ENCODE measurements around the gene PPP1R14B.

The PPP1R14B gene

GRCh38 chr11:64281957-64282770 lies 35.4 kb upstream of the PPP1R14B start:
- no peak for DNase-seq

GRCh38 chr11:64278576-64279190 lies 31.9 kb upstream of the PPP1R14B start:
- no peak for DNase-seq

- DNase-seq = no peak
These were observed 30.1 kb upstream of the PPP1R14B start for GRCh38 chr11:64276653-64277431.

- DNase-seq = no peak
These were observed 29.1 kb upstream of the PPP1R14B start for GRCh38 chr11:64275841-64276240.

GRCh38 chr11:64275031-64275800 lies 28.5 kb upstream of the PPP1R14B start:
- DNase-seq = no peak

GRCh38 chr11:64269540-64270220 lies 22.9 kb upstream of the PPP1R14B start:
- peak; percentile 100 for DNase-seq

GRCh38 chr11:64268893-64269539 lies 22.3 kb upstream of the PPP1R14B start:
- peak; percentile 24 for DNase-seq

- peak; percentile 31 for DNase-seq
These were observed 21.5 kb upstream of the PPP1R14B start for GRCh38 chr11:64268025-64268892.

- no peak for DNase-seq
These were observed 20.6 kb upstream of the PPP1R14B start for GRCh38 chr11:64267207-64267945.

GRCh38 chr11:64266339-64266738 lies 19.6 kb upstream of the PPP1R14B start:
- no peak for DNase-seq

GRCh38 chr11:64265176-64266160 lies 18.7 kb upstream of the PPP1R14B start:
- no peak for DNase-seq

- no peak for DNase-seq
These were observed 17.7 kb upstream of the PPP1R14B start for GRCh38 chr11:64264371-64264852.

GRCh38 chr11:64263947-64264317 lies 17.2 kb upstream of the PPP1R14B start:
- no peak for DNase-seq

- DNase-seq = no peak
These were observed 16.5 kb upstream of the PPP1R14B start for GRCh38 chr11:64263021-64263946.

GRCh38 chr11:64262271-64263002 lies 15.7 kb upstream of the PPP1R14B start:
- DNase-seq = no peak

GRCh38 chr11:64261556-64262080 lies 14.9 kb upstream of the PPP1R14B start:
- DNase-seq = no peak
